ENCODE results near the gene DMRT2.

DNA sequence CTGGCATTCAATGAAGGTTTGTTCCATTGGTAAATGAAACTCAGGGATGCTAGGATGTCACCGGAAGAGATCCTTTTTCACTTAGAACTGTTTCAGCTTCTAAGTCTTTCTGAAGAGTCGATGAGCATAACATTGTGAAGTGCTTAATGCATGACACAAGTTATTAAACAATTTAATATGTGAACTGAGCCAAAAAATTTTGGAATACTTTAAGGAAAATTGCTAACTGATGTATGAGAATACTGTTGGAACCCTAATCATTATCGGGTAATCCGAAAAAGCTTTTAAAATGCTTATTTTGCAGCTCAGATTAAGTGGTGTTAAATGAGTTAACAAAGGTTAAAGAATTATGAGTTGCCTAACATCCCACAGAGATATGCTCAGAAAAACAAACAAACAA, 34.9 kb downstream of the DMRT2 start:
- TF ChIP-seq EZH2 (IDR thresholded peaks at IDR 0.05; ENCODE audit: borderline replicate concordance, insufficient read depth, low read depth, low read length, poor library complexity, severe bottlenecking) = no peak
- TF ChIP-seq, protein P1, sequence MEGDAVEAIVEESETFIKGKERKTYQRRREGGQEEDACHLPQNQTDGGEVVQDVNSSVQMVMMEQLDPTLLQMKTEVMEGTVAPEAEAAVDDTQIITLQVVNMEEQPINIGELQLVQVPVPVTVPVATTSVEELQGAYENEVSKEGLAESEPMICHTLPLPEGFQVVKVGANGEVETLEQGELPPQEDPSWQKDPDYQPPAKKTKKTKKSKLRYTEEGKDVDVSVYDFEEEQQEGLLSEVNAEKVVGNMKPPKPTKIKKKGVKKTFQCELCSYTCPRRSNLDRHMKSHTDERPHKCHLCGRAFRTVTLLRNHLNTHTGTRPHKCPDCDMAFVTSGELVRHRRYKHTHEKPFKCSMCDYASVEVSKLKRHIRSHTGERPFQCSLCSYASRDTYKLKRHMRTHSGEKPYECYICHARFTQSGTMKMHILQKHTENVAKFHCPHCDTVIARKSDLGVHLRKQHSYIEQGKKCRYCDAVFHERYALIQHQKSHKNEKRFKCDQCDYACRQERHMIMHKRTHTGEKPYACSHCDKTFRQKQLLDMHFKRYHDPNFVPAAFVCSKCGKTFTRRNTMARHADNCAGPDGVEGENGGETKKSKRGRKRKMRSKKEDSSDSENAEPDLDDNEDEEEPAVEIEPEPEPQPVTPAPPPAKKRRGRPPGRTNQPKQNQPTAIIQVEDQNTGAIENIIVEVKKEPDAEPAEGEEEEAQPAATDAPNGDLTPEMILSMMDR (IDR thresholded peaks at IDR 0.05) = no peak
